Measurements from ENCODE around the gene MAP3K5.

The MAP3K5 gene

DNA sequence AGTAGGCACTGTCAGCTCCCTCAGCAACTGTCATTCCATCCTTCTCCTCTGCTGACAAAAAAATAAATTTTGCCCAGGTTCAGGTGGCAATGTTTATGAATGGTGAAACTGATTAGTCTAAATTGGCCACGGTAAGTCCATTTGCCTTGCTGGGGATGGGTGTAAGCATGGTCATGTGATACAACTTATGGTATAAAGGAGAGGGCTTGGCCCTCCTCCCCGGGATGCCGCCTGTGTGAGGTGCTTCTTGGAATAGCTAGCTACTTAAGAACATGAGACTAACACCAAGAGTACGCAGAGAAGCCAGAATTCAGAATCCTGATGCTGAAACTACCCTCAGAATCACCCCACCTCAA is 147.7 kb downstream of the MAP3K5 start:
- no peak for DNase-seq (ENCODE audit: low read depth)

- DNase-seq (ENCODE audit: low read depth): peak; percentile 61
Observed at GRCh38 chr6:136643850-136644596, 148.3 kb downstream of the MAP3K5 start.

DNA sequence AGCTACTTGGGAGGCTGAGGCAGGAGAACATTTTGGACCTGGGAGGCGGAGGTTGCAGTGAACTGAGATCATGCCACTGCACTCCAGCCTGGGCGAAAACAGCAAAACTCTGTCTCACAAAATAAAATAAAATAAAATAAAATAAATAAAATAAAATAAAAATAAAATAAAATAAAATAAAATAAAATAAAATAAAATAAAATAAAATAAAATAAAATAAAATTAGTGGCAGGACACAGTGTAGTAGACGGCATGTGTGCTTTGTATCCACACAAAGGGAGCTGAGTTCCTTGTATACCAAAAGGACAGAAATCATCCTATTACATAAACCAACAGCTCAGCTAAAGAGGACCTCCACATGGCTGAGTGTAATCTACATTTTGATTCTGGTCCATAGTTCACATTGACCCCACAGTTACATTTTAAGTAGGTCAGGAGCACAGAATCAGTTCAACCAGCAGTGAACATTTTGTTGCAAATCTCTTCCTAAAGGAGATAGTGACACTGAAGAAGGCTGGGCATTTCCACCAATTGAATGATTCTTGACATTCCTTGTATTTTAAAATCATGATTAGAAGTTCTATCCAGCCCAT is 150.3 kb downstream of the MAP3K5 start:
- DNase-seq (ENCODE audit: low read depth): no peak

GRCh38 chr6:136641166-136641565 is 151.1 kb downstream of the MAP3K5 start:
- no peak for DNase-seq (ENCODE audit: low read depth)

DNA sequence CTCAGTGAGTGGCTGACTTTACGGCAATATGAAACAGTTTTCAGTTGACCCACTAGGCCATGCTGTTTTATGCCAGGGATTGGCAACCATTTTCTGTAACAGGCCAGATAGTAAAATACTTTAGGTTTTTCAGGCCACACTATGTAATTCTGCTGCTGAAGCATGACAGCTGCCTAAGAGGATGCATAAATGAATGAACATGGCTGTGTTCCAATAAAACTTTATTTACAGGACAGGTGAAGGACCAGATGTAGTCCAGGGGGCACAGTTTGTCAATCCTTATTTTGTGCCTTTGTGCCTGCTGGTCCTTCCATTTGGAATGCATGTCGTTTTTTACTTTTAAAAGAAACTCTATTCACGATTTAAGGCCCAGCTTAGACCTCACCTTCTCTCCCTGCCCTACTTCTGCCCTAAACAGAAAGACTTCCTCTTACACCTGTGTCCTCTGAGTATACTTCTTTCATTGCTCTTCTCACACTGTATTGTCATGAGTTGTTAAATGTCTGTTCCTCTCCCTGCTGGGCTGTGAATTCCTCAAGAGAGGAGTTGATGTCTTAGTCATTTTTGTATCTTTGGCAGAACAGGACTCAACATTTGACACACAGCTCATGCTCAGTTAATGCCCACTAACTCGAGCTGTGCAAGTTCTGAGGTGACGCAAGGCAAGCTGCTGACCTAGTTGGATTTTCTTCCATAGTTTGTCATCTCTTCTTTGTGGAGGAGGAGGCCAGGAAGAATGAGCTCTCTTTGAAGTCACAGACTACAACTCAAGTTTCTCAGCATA is 152.0 kb downstream of the MAP3K5 start:
- DNase-seq (ENCODE audit: low read depth): no peak

- DNase-seq (ENCODE audit: low read depth): no peak
Observed at GRCh38 chr6:136639702-136640101, 152.6 kb downstream of the MAP3K5 start.

DNA sequence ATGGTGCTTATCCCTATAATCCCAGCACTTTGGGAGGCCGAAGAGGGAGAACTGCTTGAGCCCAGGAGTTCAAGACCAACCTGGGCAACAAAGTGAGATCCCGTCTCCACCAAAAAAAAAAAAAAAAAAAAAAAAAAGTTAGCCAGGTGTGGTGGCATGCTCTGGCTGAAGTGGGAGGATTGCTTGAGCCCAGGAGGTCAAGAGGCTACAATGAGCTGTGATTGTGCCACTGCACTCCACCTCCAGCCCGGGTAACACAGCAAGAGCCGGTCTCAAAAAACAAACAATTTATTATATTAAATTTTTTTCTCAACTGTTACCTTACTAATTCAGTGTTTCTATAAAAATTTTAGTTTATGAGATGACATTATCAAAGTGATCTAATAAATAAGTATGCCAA is 156.7 kb downstream of the MAP3K5 start:
- no peak for DNase-seq (ENCODE audit: low read depth)

GRCh38 chr6:136633355-136633754 is 158.9 kb downstream of the MAP3K5 start:
- no peak for DNase-seq (ENCODE audit: low read depth)

DNA sequence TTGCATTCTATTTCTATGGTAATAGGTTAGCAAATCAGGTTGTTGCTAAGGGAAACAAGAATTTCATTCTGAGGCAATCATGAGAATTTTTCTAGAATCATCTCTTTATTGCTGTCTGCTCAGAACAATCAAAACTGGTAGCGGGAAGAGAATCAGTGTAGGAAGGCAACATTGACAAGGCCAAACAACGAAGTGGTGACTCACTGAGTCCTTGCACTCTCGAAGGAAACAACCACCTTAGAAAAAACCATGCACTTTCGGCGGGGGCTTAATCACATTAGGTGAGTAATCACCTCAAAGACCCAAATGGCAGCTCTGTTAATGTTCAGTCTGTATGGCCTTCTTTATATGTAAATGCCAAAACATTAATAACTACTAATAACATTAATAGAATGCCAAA is 163.3 kb downstream of the MAP3K5 start:
- DNase-seq (ENCODE audit: low read depth): no peak

- no peak for DNase-seq (ENCODE audit: low read depth)
Observed at GRCh38 chr6:136627191-136627590, 165.1 kb downstream of the MAP3K5 start.

DNA sequence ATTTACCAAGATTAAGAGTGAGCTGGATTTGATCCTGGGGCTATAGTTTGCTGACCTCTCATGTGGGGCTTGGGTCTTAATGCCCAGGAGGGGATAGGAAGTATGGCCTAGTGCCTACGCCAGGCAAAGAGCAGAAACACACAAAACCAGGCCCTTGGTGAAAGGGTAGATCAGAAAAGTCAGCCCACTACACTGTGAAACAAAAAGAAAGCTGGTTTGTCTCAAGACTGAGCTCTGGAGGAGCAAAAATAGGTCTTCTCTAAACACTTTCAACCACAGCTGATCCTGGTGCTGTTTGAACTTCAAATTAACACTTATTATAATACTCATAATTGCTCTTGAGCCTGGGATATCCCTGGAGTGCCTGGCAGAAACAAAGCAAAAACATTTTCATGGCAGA is 167.0 kb downstream of the MAP3K5 start:
- DNase-seq (ENCODE audit: low read depth): no peak

GRCh38 chr6:136624347-136624746 is 167.9 kb downstream of the MAP3K5 start:
- no peak for DNase-seq (ENCODE audit: low read depth)

GRCh38 chr6:136618086-136618485 is 174.2 kb downstream of the MAP3K5 start:
- DNase-seq (ENCODE audit: low read depth): no peak

GRCh38 chr6:136616527-136616926 is 175.8 kb downstream of the MAP3K5 start:
- DNase-seq (ENCODE audit: low read depth): no peak

DNA sequence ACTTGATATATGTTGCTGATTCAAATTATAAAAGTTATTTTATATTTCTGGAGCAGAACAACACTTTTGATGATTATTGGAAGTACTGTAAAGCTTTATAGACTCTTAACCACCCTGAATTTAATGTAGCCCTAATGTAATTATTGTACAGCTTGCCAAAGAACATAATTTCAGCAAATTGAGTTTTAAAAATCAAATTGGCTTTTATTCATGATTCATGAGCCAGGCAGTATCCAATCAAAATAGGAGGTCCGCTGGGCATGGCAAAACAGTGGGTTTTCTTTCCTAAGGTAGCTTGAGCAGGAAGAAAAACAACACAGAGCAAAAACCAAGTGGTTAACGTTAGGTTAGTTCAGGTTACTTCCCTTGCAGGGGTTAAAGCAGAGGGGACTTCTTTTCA is 177.3 kb downstream of the MAP3K5 start:
- no peak for DNase-seq (ENCODE audit: low read depth)

DNA sequence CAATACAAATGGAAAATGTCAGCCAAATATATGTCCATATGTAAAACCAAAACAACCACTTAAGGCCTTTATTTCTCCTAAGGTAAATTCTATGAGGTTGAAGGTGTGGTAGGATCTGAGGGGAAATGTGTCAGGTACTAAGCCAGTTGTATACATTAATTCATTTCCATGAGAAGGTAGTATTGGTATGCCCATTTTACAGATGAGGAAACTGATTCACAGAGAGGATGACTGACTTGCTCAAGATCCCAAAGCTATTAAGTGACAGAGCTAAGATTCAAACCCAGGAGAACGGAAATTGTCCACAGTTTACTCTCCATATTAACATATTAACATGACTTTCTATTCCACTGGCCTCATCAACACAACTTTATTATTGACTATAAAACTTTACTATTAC is 177.9 kb downstream of the MAP3K5 start:
- no peak for DNase-seq (ENCODE audit: low read depth)

GRCh38 chr6:136613477-136613876 is 178.8 kb downstream of the MAP3K5 start:
- no peak for DNase-seq (ENCODE audit: low read depth)

DNA sequence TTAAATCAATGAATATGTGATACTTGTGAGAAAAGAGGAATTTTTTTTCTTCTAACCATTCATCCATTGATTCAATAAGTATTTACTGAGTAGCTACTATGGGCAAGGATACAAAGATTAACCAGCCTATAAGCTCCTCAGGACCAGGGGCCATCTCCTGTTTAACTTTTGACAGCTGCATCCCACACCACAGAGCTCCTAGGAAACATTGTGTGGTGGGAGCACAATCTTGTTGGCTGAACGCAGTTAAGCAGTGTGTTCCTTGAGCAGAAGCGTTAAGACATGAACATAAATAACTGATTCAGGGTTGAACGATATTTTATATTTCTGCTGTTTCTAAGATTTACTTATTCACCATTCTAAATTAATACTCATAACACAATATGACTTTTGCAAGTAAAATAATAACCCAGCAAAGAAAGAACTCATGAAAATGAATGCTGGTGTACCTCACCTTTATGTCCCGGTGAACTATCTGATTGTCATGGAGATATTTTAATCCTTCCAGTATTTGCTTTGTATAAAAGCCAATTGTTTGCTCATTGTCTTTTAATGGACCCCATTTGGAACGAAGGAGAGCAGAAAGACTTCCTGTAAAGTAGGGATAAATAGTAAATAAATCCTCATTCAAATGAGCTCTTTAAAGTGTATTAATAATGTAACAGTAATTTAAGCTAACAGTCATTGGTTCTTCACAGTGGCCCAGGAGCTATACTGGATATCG is 179.4 kb downstream of the MAP3K5 start:
- no peak for DNase-seq (ENCODE audit: low read depth)

- DNase-seq (ENCODE audit: low read depth): no peak
Observed at GRCh38 chr6:136611746-136612145, 180.5 kb downstream of the MAP3K5 start.

DNA sequence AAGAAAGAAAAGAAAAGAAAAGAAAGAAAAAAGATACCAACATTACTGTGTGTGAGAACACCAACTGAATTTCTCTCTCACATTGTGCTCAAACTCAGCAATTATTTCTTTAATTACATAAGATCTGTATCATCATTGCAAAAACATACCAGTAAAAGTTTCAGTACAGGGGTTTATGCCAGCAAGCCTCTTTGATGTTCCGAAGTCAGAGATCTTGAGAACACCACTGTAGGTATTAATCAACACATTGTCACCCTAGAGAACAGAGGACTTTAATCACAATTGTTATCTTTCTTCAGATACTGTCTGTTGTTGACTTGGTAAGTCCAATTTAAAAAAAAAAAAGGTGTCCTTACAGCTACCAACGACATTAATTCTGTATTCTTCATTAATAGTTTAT is 181.1 kb downstream of the MAP3K5 start:
- DNase-seq (ENCODE audit: low read depth): no peak

- no peak for DNase-seq (ENCODE audit: low read depth)
Observed at GRCh38 chr6:136609873-136610706, 182.2 kb downstream of the MAP3K5 start.

GRCh38 chr6:136608991-136609390 is 183.3 kb downstream of the MAP3K5 start:
- DNase-seq (ENCODE audit: low read depth): no peak
